Fibroblast of pulmonary artery (primary cell): ENCODE data around the gene RPS21.

Experiments used
- DNase-seq: peaks from one replicate; pipeline ENCODE4 v3.0.0-alpha.2; 2010; ENCODE audit warnings: low read depth
- H3K4me3 ChIP-seq: replicated peaks from 2 replicates; pipeline ENCODE4 v1.5.1; 2011; ENCODE audit warnings: low read depth, mild to moderate bottlenecking, control low read depth, low read length, moderate library complexity
- TF ChIP-seq, protein P1 (sequence below): IDR thresholded peaks from 2 replicates; pipeline ENCODE4 v1.5.1; 2011; ENCODE audit warnings: mild to moderate bottlenecking, control low read depth, low read length, inconsistent platforms; ENCODE audit errors: missing control alignments

RPS21 gene

DNA sequence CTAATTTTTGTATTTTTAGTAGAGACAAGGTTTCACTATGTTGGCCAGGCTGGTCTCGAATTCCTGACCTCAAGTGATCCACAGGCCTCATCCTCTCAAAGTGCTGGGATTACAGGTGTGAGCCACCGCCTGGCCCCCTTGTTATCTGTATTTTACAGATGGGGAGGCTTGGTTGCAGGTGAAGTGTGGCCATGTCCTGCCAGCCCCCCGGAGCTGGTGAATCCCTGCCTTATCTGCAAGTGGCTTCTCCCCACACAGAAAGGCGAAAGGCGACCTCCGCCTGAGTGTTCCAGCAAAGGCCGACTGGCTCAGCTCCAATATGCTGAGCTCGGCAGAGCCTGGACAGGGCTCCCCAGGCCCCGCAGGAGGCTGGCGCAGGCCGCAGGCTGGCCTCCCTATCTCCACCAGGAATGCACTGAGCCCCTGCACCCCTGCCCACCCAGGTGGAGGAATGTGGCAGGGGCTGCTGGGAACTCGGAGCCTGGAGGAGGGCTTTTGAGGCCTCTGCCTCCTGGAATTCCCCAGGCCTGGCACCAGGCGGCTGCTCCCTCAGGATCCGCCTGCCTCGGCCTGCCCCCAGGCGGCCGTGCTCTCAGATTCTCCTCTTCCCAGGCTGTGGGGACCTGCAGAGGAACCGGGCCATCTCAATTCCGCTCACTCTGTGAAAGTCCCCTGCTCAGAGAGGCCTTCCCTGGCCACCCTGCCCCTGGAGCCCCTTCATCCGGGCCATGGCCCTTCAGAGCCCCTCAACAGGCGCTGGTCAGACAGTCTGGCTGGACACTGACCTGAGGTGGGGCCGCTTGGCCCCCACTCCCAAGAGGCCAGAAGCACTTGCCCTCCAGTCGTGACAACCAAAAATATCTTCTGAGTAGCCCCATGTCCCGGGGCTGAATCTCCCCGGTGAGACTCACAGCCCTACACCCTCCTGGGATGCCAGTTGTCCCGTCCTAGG is 10.5 kb upstream of the RPS21 start:
- no peak overlapping the region for H3K4me3 ChIP-seq
- TF ChIP-seq, protein P1, sequence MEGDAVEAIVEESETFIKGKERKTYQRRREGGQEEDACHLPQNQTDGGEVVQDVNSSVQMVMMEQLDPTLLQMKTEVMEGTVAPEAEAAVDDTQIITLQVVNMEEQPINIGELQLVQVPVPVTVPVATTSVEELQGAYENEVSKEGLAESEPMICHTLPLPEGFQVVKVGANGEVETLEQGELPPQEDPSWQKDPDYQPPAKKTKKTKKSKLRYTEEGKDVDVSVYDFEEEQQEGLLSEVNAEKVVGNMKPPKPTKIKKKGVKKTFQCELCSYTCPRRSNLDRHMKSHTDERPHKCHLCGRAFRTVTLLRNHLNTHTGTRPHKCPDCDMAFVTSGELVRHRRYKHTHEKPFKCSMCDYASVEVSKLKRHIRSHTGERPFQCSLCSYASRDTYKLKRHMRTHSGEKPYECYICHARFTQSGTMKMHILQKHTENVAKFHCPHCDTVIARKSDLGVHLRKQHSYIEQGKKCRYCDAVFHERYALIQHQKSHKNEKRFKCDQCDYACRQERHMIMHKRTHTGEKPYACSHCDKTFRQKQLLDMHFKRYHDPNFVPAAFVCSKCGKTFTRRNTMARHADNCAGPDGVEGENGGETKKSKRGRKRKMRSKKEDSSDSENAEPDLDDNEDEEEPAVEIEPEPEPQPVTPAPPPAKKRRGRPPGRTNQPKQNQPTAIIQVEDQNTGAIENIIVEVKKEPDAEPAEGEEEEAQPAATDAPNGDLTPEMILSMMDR, result peak; percentile 50
- DNase-seq, result peak; percentile 62

DNA sequence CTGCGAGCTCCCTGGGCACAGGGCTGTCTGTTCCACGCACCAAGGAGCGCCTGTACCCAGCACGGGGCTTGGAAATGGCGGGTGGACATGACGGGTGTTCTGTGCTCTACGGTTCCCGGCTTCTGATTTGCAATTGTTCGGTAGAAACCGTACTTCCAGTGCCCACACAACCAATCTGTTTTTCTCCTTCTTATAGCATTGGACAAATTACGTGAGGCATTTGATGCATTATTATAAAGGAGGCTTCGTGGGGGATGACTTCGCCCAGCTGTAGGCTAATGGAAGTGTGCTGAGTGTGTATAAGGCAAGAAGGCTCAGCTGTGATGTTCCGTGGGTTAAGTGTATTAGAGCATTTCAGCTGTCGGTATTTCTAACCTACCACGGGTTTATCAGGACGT is 9.8 kb upstream of the RPS21 start:
- no peak for DNase-seq
- TF ChIP-seq, protein P1, result no peak
- H3K4me3 ChIP-seq, result no peak overlapping the region

DNA sequence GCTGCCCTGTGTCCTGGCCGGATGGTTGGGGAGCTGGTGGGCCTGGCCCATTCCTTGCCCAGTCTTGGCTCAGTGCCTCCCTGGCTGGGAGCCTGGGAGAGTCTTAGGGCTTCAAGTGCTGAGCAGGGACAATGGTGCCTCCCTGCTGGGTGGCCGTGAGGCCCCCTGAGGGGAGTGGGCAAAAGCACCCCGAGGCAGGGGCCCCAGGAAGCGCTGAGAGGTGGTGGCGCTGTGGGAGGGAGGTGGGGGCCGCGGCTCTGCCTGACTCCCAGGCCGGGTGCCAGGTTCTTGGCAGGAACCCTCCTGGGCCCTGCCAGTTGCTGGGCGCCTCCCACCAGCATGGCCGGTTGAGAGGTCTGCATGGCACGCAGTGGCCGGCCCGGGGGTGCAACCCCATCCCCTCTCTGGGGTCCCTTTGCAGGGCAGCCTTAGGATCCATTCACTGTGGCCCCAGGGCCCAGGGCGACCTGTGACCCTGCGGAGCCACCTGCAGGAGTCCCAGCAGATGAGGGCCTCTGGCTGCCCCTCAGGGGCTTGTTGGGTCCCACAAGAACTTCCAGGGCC is 9.2 kb upstream of the RPS21 start:
- TF ChIP-seq, protein P1, result no peak
- no peak for DNase-seq
- no peak overlapping the region for H3K4me3 ChIP-seq

DNA sequence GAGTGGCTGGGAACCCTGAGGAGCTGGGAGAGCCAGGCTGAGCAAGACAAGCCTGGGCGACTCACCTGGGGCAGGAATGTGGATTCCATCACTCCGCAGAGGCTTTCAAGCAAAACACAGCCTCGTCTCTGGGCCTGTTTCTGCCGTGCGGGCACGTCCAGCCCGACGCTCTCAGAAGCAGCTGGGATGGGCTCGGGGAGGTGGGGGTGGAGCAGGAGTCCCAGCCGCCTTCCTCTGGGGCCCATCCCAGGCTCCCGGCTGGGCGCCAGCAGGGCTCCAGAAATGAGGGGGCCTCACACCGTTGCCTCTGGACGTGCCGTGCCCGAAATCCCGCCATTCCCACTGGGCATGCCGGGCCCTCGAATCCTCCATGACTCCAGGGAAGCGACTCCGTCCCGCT is 8.7 kb upstream of the RPS21 start:
- TF ChIP-seq, protein P1, result no peak
- DNase-seq, result no peak

DNA sequence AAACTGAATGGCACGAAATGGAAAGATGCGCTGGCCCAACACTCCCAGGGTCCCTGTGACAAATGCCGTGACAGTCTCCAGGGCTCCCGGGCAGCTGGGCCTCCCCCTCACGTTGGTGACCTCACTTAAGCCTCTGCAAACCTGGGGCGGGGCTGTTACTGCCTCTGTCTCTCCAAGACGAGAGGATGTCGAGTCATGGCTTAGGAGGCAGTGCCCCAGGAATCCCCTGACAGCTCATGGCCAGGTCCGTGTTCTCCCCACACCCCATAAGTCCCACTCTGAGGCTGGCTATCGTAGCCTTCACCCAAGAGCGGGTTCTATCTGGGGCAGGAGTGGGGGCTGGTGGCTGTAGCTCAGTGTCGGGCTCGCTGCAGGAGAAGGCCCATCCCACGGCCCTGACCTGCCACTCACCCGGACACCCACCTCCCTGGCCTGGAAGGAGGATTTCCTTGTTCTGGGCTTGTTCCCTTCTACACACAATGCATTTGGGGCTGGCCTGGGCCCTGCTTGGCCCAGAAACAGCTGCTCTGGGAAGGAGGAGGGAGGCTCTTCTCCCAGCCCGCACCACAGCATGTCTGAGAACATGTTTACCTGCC is 5.6 kb upstream of the RPS21 start:
- no peak overlapping the region for H3K4me3 ChIP-seq
- TF ChIP-seq, protein P1, result no peak
- peak; percentile 74 for DNase-seq

More for the DNA sequence above, 8.7 kb upstream of the RPS21 start:
- no peak overlapping the region for H3K4me3 ChIP-seq

DNA sequence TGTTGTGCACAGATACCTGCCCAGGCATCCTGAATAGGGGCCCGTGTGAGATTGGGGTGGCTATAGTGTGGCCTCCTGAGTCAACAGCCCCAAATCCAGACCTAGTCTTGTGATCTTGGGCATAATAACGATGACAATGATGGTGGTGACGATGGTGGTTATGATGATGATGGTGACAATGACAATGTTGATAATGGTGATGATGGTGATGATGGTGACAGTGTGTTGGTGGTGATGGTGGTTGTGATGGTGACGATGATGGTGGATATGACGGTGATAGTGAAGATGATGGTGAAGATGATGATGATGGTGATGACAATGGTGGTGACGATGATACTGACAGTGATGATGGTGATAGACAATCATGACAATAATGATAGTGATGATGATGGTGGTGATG is 5.1 kb upstream of the RPS21 start:
- no peak for DNase-seq
- TF ChIP-seq, protein P1, result no peak
- no peak overlapping the region for H3K4me3 ChIP-seq
